Measurements from ENCODE around the gene TRIM14. TPM values are rescaled to one million over a fixed set of nuclear protein-coding genes. Genes with fewer than 3 reads are reported as not detected.

The TRIM14 gene, protein sequence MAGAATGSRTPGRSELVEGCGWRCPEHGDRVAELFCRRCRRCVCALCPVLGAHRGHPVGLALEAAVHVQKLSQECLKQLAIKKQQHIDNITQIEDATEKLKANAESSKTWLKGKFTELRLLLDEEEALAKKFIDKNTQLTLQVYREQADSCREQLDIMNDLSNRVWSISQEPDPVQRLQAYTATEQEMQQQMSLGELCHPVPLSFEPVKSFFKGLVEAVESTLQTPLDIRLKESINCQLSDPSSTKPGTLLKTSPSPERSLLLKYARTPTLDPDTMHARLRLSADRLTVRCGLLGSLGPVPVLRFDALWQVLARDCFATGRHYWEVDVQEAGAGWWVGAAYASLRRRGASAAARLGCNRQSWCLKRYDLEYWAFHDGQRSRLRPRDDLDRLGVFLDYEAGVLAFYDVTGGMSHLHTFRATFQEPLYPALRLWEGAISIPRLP
- 10 to 100 TPM; 49.1 to 52.7 TPM for total RNA-seq

GRCh38 chr9:98118640-98119601 lies at the start of gene TRIM14:
TRIM14 (minus strand) TSS chr9:98119222; CDS start chr9:98119188, 34 bp downstream.
- H3K36me3 Mint-ChIP-seq: peaks cover 14% of the 10 kb centered on the region
- no peaks in the 10 kb centered on the region for H3K27me3 Mint-ChIP-seq
- ChIA-PET POLR2A (interaction anchor here (0.9 to 2.3 kb wide), 13 partner anchors 9 to 197 kb away, joined by 3 to 26 read pairs (median 4); partner anchors contain the start of genes CORO2A, NANS, TBC1D2 and TRMO), CTCF (interaction anchor here (0.8 to 3.4 kb wide), 19 partner anchors 8 to 145 kb away, joined by 3 to 22 read pairs (median 5); partner anchors contain the start of genes CORO2A and TBC1D2)
- peaks cover 39% of the 10 kb centered on the region for H3K4me1 Mint-ChIP-seq (ENCODE audit: low read depth)
- DNase-seq: peak; percentile 75
- peak within 1 kb of the TSS; percentile 89 for H3K4me3 Mint-ChIP-seq
- intact Hi-C loops (cut with micrococcal nuclease): loop anchor here (1.0 to 5.0 kb wide), 6 partner anchors 11 to 136 kb away; partner anchors contain the start of gene TBC1D2
- H3K27ac Mint-ChIP-seq: peak within 1 kb of the TSS; percentile 95
- H3K9me3 Mint-ChIP-seq: no peaks in the 10 kb centered on the region

- Mint-ChIP-seq H3K9me3 (no peaks in the 10 kb centered on the region), H3K27ac (no peak overlapping the region), H3K4me3 (no peak overlapping the region), H3K4me1 (ENCODE audit: low read depth) (peaks cover 40% of the 10 kb centered on the region), H3K36me3 (no peaks in the 10 kb centered on the region), H3K27me3 (no peaks in the 10 kb centered on the region)
- DNase-seq: no peak
- CTCF ChIA-PET: no interaction called here
- POLR2A ChIA-PET: interaction anchor here (0.9 to 1.1 kb wide), 2 partner anchors 14 to 25 kb away, joined by 3 read pairs; no protein-coding TSS in a partner anchor
- intact Hi-C loops (cut with micrococcal nuclease): loop anchor here (2.0 kb wide), 1 partner anchor 25 kb away; the partner anchor contains the start of gene CORO2A
These were observed 49.2 kb upstream of the TRIM14 start for GRCh38 chr9:98168153-98168780.

- Mint-ChIP-seq H3K4me3 (no peak overlapping the region), H3K4me1 (ENCODE audit: low read depth) (peaks cover 31% of the 10 kb centered on the region), H3K27ac (no peak overlapping the region), H3K36me3 (no peaks in the 10 kb centered on the region), H3K9me3 (no peaks in the 10 kb centered on the region), H3K27me3 (no peaks in the 10 kb centered on the region)
- POLR2A ChIA-PET: no interaction called here
- no peak for DNase-seq
- CTCF ChIA-PET: no interaction called here
- intact Hi-C loops (cut with micrococcal nuclease): no loop called here
These were observed 45.9 kb upstream of the TRIM14 start for GRCh38 chr9:98164912-98165311.

DNA sequence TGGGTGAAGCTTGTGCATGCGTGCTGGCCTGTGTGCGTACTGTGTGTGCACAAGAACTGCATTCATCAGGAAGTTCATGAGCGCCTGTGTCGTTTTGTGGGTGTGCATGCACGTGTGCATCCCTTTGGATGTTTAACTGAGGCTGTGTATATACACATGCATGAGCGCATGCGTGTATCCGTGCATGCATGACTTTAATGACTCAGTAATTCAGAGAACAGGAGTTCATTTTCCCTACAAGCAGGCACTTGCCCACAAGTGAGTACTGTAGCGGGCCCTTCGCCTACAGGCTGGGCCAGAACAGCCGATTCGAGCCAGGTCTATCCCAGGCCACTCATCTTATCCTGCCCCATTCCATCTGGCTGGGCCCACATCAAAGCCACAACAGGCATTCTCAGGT lies 43.6 kb upstream of the TRIM14 start:
- Mint-ChIP-seq H3K4me3 (no peak overlapping the region), H3K9me3 (no peaks in the 10 kb centered on the region), H3K27me3 (no peaks in the 10 kb centered on the region), H3K27ac (no peak overlapping the region), H3K36me3 (no peaks in the 10 kb centered on the region), H3K4me1 (ENCODE audit: low read depth) (peaks cover 16% of the 10 kb centered on the region)
- intact Hi-C loops (cut with micrococcal nuclease): no loop called here
- ChIA-PET POLR2A (no interaction called here), CTCF (no interaction called here)
- DNase-seq: no peak

GRCh38 chr9:98161851-98162250 lies 42.8 kb upstream of the TRIM14 start:
- H3K9me3 Mint-ChIP-seq: no peaks in the 10 kb centered on the region
- peaks cover 16% of the 10 kb centered on the region for H3K4me1 Mint-ChIP-seq (ENCODE audit: low read depth)
- ChIA-PET CTCF (no interaction called here), POLR2A (no interaction called here)
- intact Hi-C loops (cut with micrococcal nuclease): no loop called here
- no peak for DNase-seq
- no peak overlapping the region for H3K4me3 Mint-ChIP-seq
- no peaks in the 10 kb centered on the region for H3K36me3 Mint-ChIP-seq
- H3K27me3 Mint-ChIP-seq: no peaks in the 10 kb centered on the region
- H3K27ac Mint-ChIP-seq: no peak overlapping the region

GRCh38 chr9:98159790-98160189 lies 40.8 kb upstream of the TRIM14 start:
- H3K36me3 Mint-ChIP-seq: no peaks in the 10 kb centered on the region
- POLR2A ChIA-PET: no interaction called here
- CTCF ChIA-PET: no interaction called here

DNA sequence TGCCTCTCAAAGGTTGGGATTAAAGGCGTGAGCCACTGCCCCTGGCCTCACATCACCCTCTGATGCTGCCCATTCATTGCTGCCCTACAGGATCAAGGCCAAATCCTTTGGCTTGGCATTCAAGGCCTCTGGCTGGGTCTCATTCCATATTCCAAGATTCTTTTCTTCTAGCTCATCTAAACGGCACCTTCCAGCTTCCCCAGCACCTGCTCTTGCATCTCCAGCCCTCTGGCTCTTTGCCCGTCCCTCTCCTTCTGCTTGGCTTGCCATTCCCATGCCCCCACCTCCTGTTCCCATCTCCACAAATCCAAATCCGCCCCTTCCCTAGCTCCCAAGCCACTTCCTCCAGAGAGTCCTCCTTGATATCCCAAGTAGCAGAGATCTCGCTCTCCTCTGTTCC lies 40.3 kb upstream of the TRIM14 start:
- H3K27me3 Mint-ChIP-seq: no peaks in the 10 kb centered on the region
- no peaks in the 10 kb centered on the region for H3K36me3 Mint-ChIP-seq
- H3K4me3 Mint-ChIP-seq: no peak overlapping the region
- no peaks in the 10 kb centered on the region for H3K9me3 Mint-ChIP-seq
- peaks cover 14% of the 10 kb centered on the region for H3K4me1 Mint-ChIP-seq (ENCODE audit: low read depth)
- H3K27ac Mint-ChIP-seq: no peak overlapping the region
- POLR2A ChIA-PET: interaction anchor here (0.6 kb wide), 1 partner anchor 55 kb away, joined by 6 read pairs; no protein-coding TSS in a partner anchor
- CTCF ChIA-PET: no interaction called here
- DNase-seq: no peak
- intact Hi-C loops (cut with micrococcal nuclease): no loop called here

More at GRCh38 chr9:98159790-98160189, 40.8 kb upstream of the TRIM14 start:
- H3K27ac Mint-ChIP-seq: no peak overlapping the region
- peaks cover 16% of the 10 kb centered on the region for H3K4me1 Mint-ChIP-seq (ENCODE audit: low read depth)
- no peaks in the 10 kb centered on the region for H3K27me3 Mint-ChIP-seq
- intact Hi-C loops (cut with micrococcal nuclease): no loop called here
- no peak overlapping the region for H3K4me3 Mint-ChIP-seq
- H3K9me3 Mint-ChIP-seq: no peaks in the 10 kb centered on the region
- no peak for DNase-seq

GRCh38 chr9:98158071-98158831 lies 39.2 kb upstream of the TRIM14 start:
- Mint-ChIP-seq H3K9me3 (no peaks in the 10 kb centered on the region), H3K4me1 (ENCODE audit: low read depth) (peaks cover 5% of the 10 kb centered on the region), H3K27ac (no peak overlapping the region), H3K4me3 (no peak overlapping the region), H3K27me3 (no peaks in the 10 kb centered on the region), H3K36me3 (no peaks in the 10 kb centered on the region)
- ChIA-PET POLR2A (no interaction called here), CTCF (interaction anchor here (1.2 kb wide), 1 partner anchor 123 kb away, joined by 3 read pairs; no protein-coding TSS in a partner anchor)
- DNase-seq: no peak
- intact Hi-C loops (cut with micrococcal nuclease): no loop called here

DNA sequence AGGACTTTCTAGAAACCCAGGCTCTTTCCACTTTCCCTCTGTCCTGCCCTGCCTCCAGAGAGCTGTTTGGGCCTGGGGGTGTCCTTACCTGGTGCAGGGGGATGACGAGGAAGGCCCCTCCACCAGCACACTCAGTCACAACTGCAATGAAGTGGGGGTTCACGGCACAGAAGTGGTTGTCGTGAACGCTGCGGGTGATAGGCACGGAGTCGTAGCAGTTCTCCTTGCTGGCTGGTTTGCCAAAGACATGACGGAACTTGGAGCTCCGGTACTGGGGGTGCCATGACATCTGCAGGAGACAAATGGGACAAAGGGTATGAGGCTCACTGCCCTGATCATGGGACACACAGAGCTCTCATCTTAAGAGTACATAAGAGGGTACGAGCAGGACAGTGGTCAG lies 38.4 kb upstream of the TRIM14 start:
- H3K9me3 Mint-ChIP-seq: no peaks in the 10 kb centered on the region
- H3K27ac Mint-ChIP-seq: no peak overlapping the region
- H3K36me3 Mint-ChIP-seq: no peaks in the 10 kb centered on the region
- no peaks in the 10 kb centered on the region for H3K27me3 Mint-ChIP-seq
- no peak for DNase-seq
- intact Hi-C loops (cut with micrococcal nuclease): no loop called here
- CTCF ChIA-PET: interaction anchor here (1.2 kb wide), 1 partner anchor 123 kb away, joined by 3 read pairs; no protein-coding TSS in a partner anchor
- POLR2A ChIA-PET: no interaction called here
- no peak overlapping the region for H3K4me3 Mint-ChIP-seq
- H3K4me1 Mint-ChIP-seq (ENCODE audit: low read depth): peaks cover 5% of the 10 kb centered on the region

DNA sequence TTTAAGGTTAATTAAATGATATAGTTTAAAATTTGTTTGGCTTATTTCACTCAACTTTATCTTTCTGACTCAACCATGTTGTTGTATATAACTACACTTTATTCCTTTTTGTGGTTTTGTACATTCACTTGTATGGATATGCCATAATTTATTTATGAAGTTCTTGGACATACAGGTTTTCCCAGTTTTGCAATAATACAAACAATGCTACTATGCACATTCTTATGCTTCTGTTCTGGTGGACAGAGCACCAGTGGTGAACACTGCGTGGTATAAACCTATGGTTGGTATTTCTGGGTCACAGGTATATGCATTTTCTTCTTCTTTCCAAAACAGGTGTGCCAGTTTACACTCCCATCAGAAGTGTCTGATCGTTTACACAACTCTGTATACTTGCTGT lies 35.7 kb upstream of the TRIM14 start:
- ChIA-PET POLR2A (no interaction called here), CTCF (no interaction called here)
- intact Hi-C loops (cut with micrococcal nuclease): no loop called here
- H3K36me3 Mint-ChIP-seq: no peaks in the 10 kb centered on the region
- H3K4me3 Mint-ChIP-seq: no peak overlapping the region
- no peaks in the 10 kb centered on the region for H3K27me3 Mint-ChIP-seq
- no peak for DNase-seq
- H3K9me3 Mint-ChIP-seq: no peaks in the 10 kb centered on the region
- no peak overlapping the region for H3K27ac Mint-ChIP-seq
- peaks cover 7% of the 10 kb centered on the region for H3K4me1 Mint-ChIP-seq (ENCODE audit: low read depth)

DNA sequence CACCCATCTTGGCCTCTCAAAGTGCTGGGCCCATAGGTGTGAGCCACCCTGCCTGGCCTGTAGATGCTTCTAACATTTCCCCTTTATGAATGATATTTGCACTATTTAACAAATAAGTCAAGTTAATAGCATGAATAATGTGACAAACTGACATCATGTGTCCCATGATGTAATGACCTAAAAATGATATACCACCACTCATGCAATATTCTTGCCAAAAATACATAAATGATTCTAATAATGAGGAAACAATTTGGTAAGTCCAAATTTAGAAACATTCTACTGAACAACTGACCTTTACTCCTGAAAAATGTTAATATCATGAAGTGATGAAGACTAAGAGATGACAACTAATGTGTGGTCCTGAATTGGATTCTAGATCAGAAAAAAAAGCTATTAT lies 33.5 kb upstream of the TRIM14 start:
- ChIA-PET CTCF (interaction anchor here (0.6 kb wide), 1 partner anchor 103 kb away, joined by 6 read pairs; the partner anchor contains the start of gene TBC1D2), POLR2A (no interaction called here)
- Mint-ChIP-seq H3K4me3 (no peak overlapping the region), H3K36me3 (no peaks in the 10 kb centered on the region), H3K27me3 (no peaks in the 10 kb centered on the region), H3K27ac (no peak overlapping the region), H3K9me3 (no peaks in the 10 kb centered on the region), H3K4me1 (ENCODE audit: low read depth) (peaks cover 4% of the 10 kb centered on the region)
- intact Hi-C loops (cut with micrococcal nuclease): no loop called here
- DNase-seq: no peak
